Activated CD4-positive, alpha-beta T cell treated with anti-CD3 and anti-CD28 coated beads for 4 hours (primary cell): ENCODE data around the gene FOXR1.

Experiments
- DNase-seq, 2 donors: peaks; one replicate each; pipeline ENCODE4 v3.0.0-alpha.2; 2020

Gene FOXR1

DNA sequence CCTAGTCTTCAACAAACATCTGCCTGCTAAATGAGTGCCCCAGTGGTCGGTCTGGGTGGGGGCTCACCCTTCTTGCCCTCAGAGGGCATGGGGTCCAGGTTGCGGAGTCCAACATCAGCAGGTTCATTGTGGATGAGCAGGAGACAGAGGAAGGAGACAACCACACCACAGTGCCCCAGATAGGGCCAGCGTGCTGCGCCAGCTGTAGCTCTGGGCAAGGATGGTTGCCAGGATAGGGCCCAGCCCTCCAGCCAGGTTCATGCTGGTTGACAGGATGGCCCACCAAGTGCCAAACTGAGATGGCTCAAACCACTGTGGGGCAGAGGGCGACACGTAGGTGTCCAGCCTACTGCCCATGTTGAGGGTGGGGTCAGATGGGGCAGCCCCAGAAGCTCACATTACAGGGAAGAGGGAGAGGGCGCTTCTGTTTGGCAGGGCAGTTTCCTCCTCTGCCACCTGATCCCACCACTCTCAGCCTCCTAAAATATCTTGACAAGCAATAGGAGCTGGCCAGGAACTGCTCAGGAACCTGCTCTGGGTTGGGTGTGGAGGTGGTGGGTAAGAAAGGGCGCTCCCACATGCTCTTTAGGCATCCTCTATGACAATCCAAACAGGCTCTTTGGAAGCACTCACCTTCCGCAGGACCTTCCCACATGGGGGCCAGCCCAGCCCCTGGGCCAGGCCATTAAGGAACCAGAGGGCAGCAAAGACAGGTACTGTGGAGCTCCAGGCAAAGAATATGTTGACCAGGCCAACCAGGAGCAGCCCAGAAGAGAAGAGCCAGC is 56.2 kb downstream of the FOXR1 start:
- no peak for DNase-seq

GRCh38 chr11:119028346-119029068 is 56.9 kb downstream of the FOXR1 start:
- DNase-seq: no peak

DNA sequence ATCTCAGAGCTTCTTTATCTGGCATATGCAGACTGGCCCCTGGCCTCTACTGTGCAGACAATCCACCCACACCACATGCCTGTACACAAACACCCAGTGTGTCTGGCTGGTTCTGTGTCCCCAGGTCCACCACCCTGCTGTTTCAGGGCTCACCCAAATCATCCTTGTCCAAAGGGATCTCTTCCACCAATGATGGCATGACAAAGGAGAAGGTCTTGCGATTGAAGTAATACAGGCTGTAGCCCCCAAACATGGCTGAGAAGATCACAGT is 57.4 kb downstream of the FOXR1 start:
- DNase-seq: no peak

- DNase-seq: peak; percentile 43 to 45
These were observed 57.9 kb downstream of the FOXR1 start for GRCh38 chr11:119029340-119030028.

GRCh38 chr11:119030029-119030328 is 58.4 kb downstream of the FOXR1 start:
- peak in 1 of 2 donors; percentile 17 for DNase-seq

GRCh38 chr11:119030329-119031047 is 58.9 kb downstream of the FOXR1 start, which contains the start of gene SLC37A4:
Gene SLC37A4 (minus strand): TSS chr11:119030877.
- peak; percentile 97 to 99 for DNase-seq
